Subcutaneous adipose tissue (tissue), 4 donors: ENCODE measurements around the gene DIAPH3. TPM values are rescaled to one million over a fixed set of nuclear protein-coding genes. Genes with fewer than 3 reads are reported as not detected.

Source experiments
- CTCF ChIP-seq: fragments of 450-650 bp; IDR thresholded peaks from one replicate; pipeline ENCODE4 v1.5.1; 2016; ENCODE audit warnings: low read depth, mild to moderate bottlenecking, control low read depth, antibody characterized with exemption, moderate library complexity
- total RNA-seq, 4 donors: library from RNA; depleted of rRNA; stranded (reverse); fragments of >200 nt; gene quantifications; one replicate each; pipeline ENCODE4 v1.1.0, GENCODE V29; 2016

The DIAPH3 gene
- total RNA-seq, 4 donors from 2014 or later = 0.38 to 1.5 (median 0.66) TPM; not detected in 1

- no peak for TF ChIP-seq CTCF
These were observed 127.9 kb downstream of the DIAPH3 start for GRCh38 chr13:60035874-60036273.

- TF ChIP-seq CTCF = no peak
These were observed 130.9 kb downstream of the DIAPH3 start for GRCh38 chr13:60032851-60033250.

- TF ChIP-seq CTCF = no peak
These were observed 135.7 kb downstream of the DIAPH3 start for GRCh38 chr13:60028021-60028420.

- no peak for TF ChIP-seq CTCF
These were observed 137.4 kb downstream of the DIAPH3 start for GRCh38 chr13:60026286-60026685.

GRCh38 chr13:60020288-60020687 is 143.4 kb downstream of the DIAPH3 start:
- no peak for TF ChIP-seq CTCF

GRCh38 chr13:60019119-60019993 is 144.4 kb downstream of the DIAPH3 start:
- no peak for TF ChIP-seq CTCF

GRCh38 chr13:60018536-60018935 is 145.2 kb downstream of the DIAPH3 start:
- TF ChIP-seq CTCF = no peak
